K562 (cell line): Measurements from ENCODE around the gene CBLIF. TPM values are rescaled to one million over a fixed set of nuclear protein-coding genes. Genes with fewer than 3 reads are reported as not detected.

Source experiments
- ATAC-seq: fragments of 200-7000 bp; cut with Tn5 transposase; 3 replicates; pipeline ENCODE4 v1.9.1; 2020; ENCODE audit warnings: moderate library complexity
- BruUV-seq: library from RNA; stranded (reverse); fragments of 400-500 nt; replicated peaks from 2 replicates; lab custom pipeline; 2021; lab: Mats Ljungman, UMichigan
- CTCF ChIA-PET: fragments of 300-600 bp; formaldehyde crosslinking; extraction: SDS; loops from one replicate; lab custom pipeline; 2021; ENCODE audit warnings: low intra/inter-chr PET ratio; lab: Yijun Ruan, JAX
- POLR2A ChIA-PET: fragments of 300-600, 350-650 bp; sonication (Branson Sonifier 250); formaldehyde crosslinking; extraction: SDS; loops from one replicate; lab custom pipeline; 2021; ENCODE audit warnings: antibody characterized with exemption, inconsistent platforms; lab: Yijun Ruan, JAX
- DNase-seq, 4 experiments: peaks; one replicate each; pipeline versions ENCODE4 v3.0.0 to v3.0.0-alpha.2; 2011 to 2018; ENCODE audit warnings: low spot score in 3 of 4, mixed read lengths in 3 of 4; ENCODE audit errors: extremely low read depth in 1 of 4
- FAIRE-seq: peaks from 2 replicates; lab custom pipeline; 2011; peaks lifted over from hg19 to GRCh38; lab: Jason Lieb, UNC
- H2AFZ ChIP-seq: 2 replicates; pipeline ENCODE4 v1.6.0; 2011; ENCODE audit warnings: low read depth, low read length, control low read depth, inconsistent platforms
- H3K27ac ChIP-seq: fragments of 200-600 bp; 3 replicates; pipeline ENCODE4 v1.8.0; 2011; ENCODE audit warnings: low read depth, mild to moderate bottlenecking, control low read depth, inconsistent platforms, low read length, moderate library complexity, mixed read lengths; ENCODE audit errors: extremely low read depth
- H3K27me3 ChIP-seq, 2 experiments: fragments of 300-600 bp in 1 of 2; 2 replicates in 1 of 2; 3 replicates in 1 of 2; pipeline versions ENCODE4 v1.6.0 to v1.8.0; 2011; ENCODE audit warnings: inconsistent platforms in 2 of 2, low read length in 2 of 2, mild to moderate bottlenecking in 1 of 2, mixed read lengths in 1 of 2, moderate library complexity in 1 of 2; ENCODE audit not compliant: control insufficient read depth in 2 of 2, insufficient read depth in 2 of 2
- H3K36me3 ChIP-seq: fragments of 300-600 bp; 3 replicates; pipeline ENCODE4 v1.8.0; 2011; ENCODE audit warnings: mild to moderate bottlenecking, low read length, inconsistent platforms; ENCODE audit not compliant: control insufficient read depth, insufficient read depth
- H3K4me1 ChIP-seq, 2 experiments: fragments of 200-600 bp in 1 of 2; replicated peaks in 1 of 2; 2 replicates in 1 of 2; 3 replicates in 1 of 2; pipeline versions ENCODE4 v1.5.1 to v1.8.0; 2011; ENCODE audit warnings: inconsistent platforms in 2 of 2, low read length in 2 of 2, mild to moderate bottlenecking in 1 of 2, mixed read lengths in 1 of 2, moderate library complexity in 1 of 2; ENCODE audit not compliant: control insufficient read depth in 2 of 2, insufficient read depth in 2 of 2
- H3K4me2 ChIP-seq: 2 replicates; pipeline ENCODE4 v1.6.1; 2011; ENCODE audit warnings: low read length, control low read depth, inconsistent platforms, mixed read lengths; ENCODE audit not compliant: insufficient read depth
- H3K4me3 ChIP-seq: fragments of 200-600 bp; sonication (generic), shearing (Covaris generic); 2 replicates; pipeline ENCODE4 v1.5.1; 2016; ENCODE audit warnings: control low read depth, inconsistent platforms
- H3K79me2 ChIP-seq: fragments of 200-600 bp; 3 replicates; pipeline ENCODE4 v1.8.0; 2011; ENCODE audit warnings: low read length, inconsistent platforms; ENCODE audit not compliant: control insufficient read depth, insufficient read depth
- H3K9ac ChIP-seq, 2 experiments: 2 replicates each; pipeline versions ENCODE4 v1.6.0 to v1.6.1; 2011; ENCODE audit warnings: low read depth in 2 of 2, low read length in 2 of 2, control low read depth in 1 of 2, inconsistent platforms in 1 of 2, mild to moderate bottlenecking in 1 of 2, mixed read lengths in 1 of 2; ENCODE audit not compliant: insufficient read depth in 1 of 2
- H3K9me1 ChIP-seq: one replicate; pipeline ENCODE4 v1.6.0; 2011; ENCODE audit warnings: inconsistent platforms, mild to moderate bottlenecking, low read length, moderate library complexity; ENCODE audit not compliant: control insufficient read depth, insufficient read depth
- H3K9me3 ChIP-seq: replicated peaks from 2 replicates; pipeline ENCODE4 v1.5.1; 2011; ENCODE audit warnings: low read depth, low read length, inconsistent platforms; ENCODE audit not compliant: control insufficient read depth, insufficient read depth
- H4K20me1 ChIP-seq: replicated peaks from 2 replicates; pipeline ENCODE4 v1.6.1; 2011; ENCODE audit warnings: low read length, inconsistent platforms, mixed read lengths; ENCODE audit not compliant: control insufficient read depth, insufficient read depth
- ARID3A ChIP-seq: IDR thresholded peaks from 2 replicates; pipeline ENCODE4 v1.6.1; 2012; ENCODE audit warnings: low read depth, low read length, improper control_type of control experiment, borderline replicate concordance
- ASH1L ChIP-seq: fragments of 450-650 bp; IDR thresholded peaks from 2 replicates; pipeline ENCODE4 v1.6.1; 2018; ENCODE audit warnings: borderline replicate concordance, mild to moderate bottlenecking, low read depth; ENCODE audit not compliant: partially characterized antibody
- BCL6 ChIP-seq: fragments of 250-450 bp; sonication (Bioruptor Pico); IDR thresholded peaks from 2 replicates; pipeline ENCODE4 v1.4.0; 2020
- CBX3 ChIP-seq, 2 experiments: IDR thresholded peaks; 1 replicate in 1 of 2; 2 replicates in 1 of 2; pipeline ENCODE4 v1.6.1; 2012; ENCODE audit warnings: inconsistent platforms in 2 of 2, low read length in 2 of 2, borderline replicate concordance in 1 of 2, control low read depth in 1 of 2
- CC2D1A ChIP-seq: fragments of 450-650 bp; IDR thresholded peaks from 2 replicates; pipeline ENCODE4 v1.6.1; 2017; ENCODE audit warnings: mild to moderate bottlenecking
- CEBPB ChIP-seq: fragments of 450-650 bp; IDR thresholded peaks from 2 replicates; pipeline ENCODE4 v1.6.1; 2016; ENCODE audit warnings: missing genetic modification characterization, missing compliant biosample characterization
- L3MBTL2 ChIP-seq: fragments of 450-650 bp; IDR thresholded peaks from 2 replicates; pipeline ENCODE4 v1.6.1; 2016; ENCODE audit warnings: mild to moderate bottlenecking, moderate library complexity
- MNT ChIP-seq, 2 experiments: fragments of 450-650 bp; conservative IDR thresholded peaks; 2 replicates each; pipeline ENCODE4 v1.6.1; 2017; ENCODE audit warnings: mild to moderate bottlenecking in 2 of 2, moderate library complexity in 2 of 2
- POLR2G ChIP-seq: fragments of 200-400 bp; formaldehyde crosslinking; IDR thresholded peaks from 2 replicates; pipeline ENCODE4 v1.6.1; 2017; ENCODE audit warnings: low read depth, mild to moderate bottlenecking, antibody characterized with exemption, low read length, moderate library complexity
- RBBP5 ChIP-seq: fragments of 200-600 bp; sonication (generic); IDR thresholded peaks from 2 replicates; pipeline ENCODE4 v1.6.1; 2012; ENCODE audit warnings: borderline replicate concordance, mild to moderate bottlenecking, low read length, control low read depth, inconsistent platforms; ENCODE audit not compliant: insufficient read depth, poor library complexity, severe bottlenecking
- RNF219 ChIP-seq: fragments of 250-450 bp; sonication (Bioruptor Pico); IDR thresholded peaks from 2 replicates; pipeline ENCODE4 v1.5.0; 2022; ENCODE audit warnings: mild to moderate bottlenecking
- SREBF2 ChIP-seq: sonication (generic); formaldehyde crosslinking; IDR thresholded peaks from 2 replicates; pipeline ENCODE4 v1.4.0; 2020; ENCODE audit warnings: mild to moderate bottlenecking, missing genetic modification reagents
- TEAD4 ChIP-seq, 2 experiments: sonication (generic) in 1 of 2; formaldehyde crosslinking in 1 of 2; IDR thresholded peaks; 2 replicates each; pipeline versions ENCODE4 v1.6.1 to v1.8.0; 2012 to 2022; ENCODE audit warnings: borderline replicate concordance in 1 of 2, inconsistent platforms in 1 of 2, low read length in 1 of 2, mild to moderate bottlenecking in 1 of 2, missing genetic modification reagents in 1 of 2
- THRAP3 ChIP-seq: fragments of 450-650 bp; IDR thresholded peaks from 2 replicates; pipeline ENCODE4 v1.6.1; 2016; ENCODE audit warnings: mild to moderate bottlenecking, inconsistent platforms, borderline replicate concordance
- U2AF1 ChIP-seq: fragments of 200-400 bp; formaldehyde crosslinking; optimal IDR thresholded peaks from 2 replicates; pipeline ENCODE3; 2017; ENCODE audit warnings: mild to moderate bottlenecking, low read depth, low read length, moderate library complexity
- WGBS: fragments of 100-300 bp; shearing (Covaris generic); methylation state at CpG from one replicate; pipeline ENCODE4 v1.1.6; 2016; ENCODE audit warnings: low coverage, mixed read lengths; ENCODE audit not compliant: insufficient coverage; ENCODE audit errors: missing lambda C conversion rate; 5-methylcytosine and 5-hydroxymethylcytosine counted together
- in situ Hi-C: fragments of 300-500 bp; cut with MboI; formaldehyde crosslinking; loops from 4 replicates; pipeline ENCODE4 v1.15.0; 2018; ENCODE audit warnings: inconsistent platforms, mixed read lengths
- intact Hi-C: fragments of 100-400 bp; cut with micrococcal nuclease; formaldehyde crosslinking; loops from 2 replicates; pipeline ENCODE4 v1.14.2; 2022
- polyA plus RNA-seq, 8 experiments: library from polyadenylated mRNA; depleted of rRNA in 4 of 8; stranded (reverse) in 5 of 8; unstranded in 3 of 8; fragments of >200 nt; fragmentation: Nextera tagmentation in 2 of 8; fragmentation: Illumina TruSeq in 1 of 8; extraction: Ambion mirVana in 2 of 8; extraction: Trizol in 1 of 8; gene quantifications; 2 replicates each; pipeline versions ENCODE4 v1.2.1 to v1.2.3, GENCODE V29; 2011 to 2014; ENCODE audit warnings: inconsistent platforms in 1 of 8, missing spikeins in 1 of 8
- total RNA-seq, 7 experiments: library from RNA; depleted of rRNA in 6 of 7; stranded (reverse); fragments of >200 nt in 6 of 7; fragmentation: Illumina TruSeq in 2 of 7; extraction: Trizol in 2 of 7; gene quantifications; 2 replicates each; pipeline versions ENCODE4 v1.2.1 to v1.2.3, GENCODE V29; 2011 to 2021; ENCODE audit warnings: low replicate concordance in 1 of 7

CBLIF gene
- total and polyA plus RNA-seq, 9 of the 15 experiments (the other 6 are each of a cell fraction or from before 2014, with no cell fraction given), result 0.07 to 0.83 (median 0.54) TPM

- no peaks in the 10 kb centered on the region; a peak in 1 of 5 replicates for H3K4me1 ChIP-seq
- H3K27me3 ChIP-seq, result no peaks in the 10 kb centered on the region
- ChIA-PET CTCF (interaction anchor here (0.5 to 3.5 kb wide), 6 partner anchors 43 to 631 kb away, joined by 3 to 28 read pairs (median 6); partner anchors contain the start of genes DTX4 and STX3), POLR2A (interaction anchor here (1.4 kb wide), 1 partner anchor 16 kb away, joined by 3 read pairs; no protein-coding TSS in a partner anchor)
- ATAC-seq, result peak; percentile 61
- H3K9ac ChIP-seq, result no peak overlapping the region
- H3K79me2 ChIP-seq, result 0 out of 3 replicates have a peak, but pooled peaks cover 2% of the 10 kb centered on the region
- H3K4me2 ChIP-seq, result no peak overlapping the region
- peak; percentile 86 for FAIRE-seq
- in situ Hi-C loops (loop anchor here (5.0 kb wide), 1 partner anchor 45 kb away; the partner anchor contains the start of gene STX3), intact Hi-C loops (loop anchor here (1.0 to 5.0 kb wide), 5 partner anchors 48 to 630 kb away; partner anchors contain the start of genes DTX4 and PATL1)
- no TSS peak for BruUV-seq
- DNase-seq, result peak; percentile 39 to 74 (median 54)
- 44% methylated on average over 4 of the region's 4 CpGs for WGBS
- no peak overlapping the region for H3K27ac ChIP-seq
- H2AFZ ChIP-seq, result no peak overlapping the region
- no peaks in the 10 kb centered on the region for H4K20me1 ChIP-seq
- H3K36me3 ChIP-seq, result peaks cover 82% of the 10 kb centered on the region
- H3K4me3 ChIP-seq, result no peak overlapping the region
- no peaks in the 10 kb centered on the region for H3K9me1 ChIP-seq
- no peaks in the 10 kb centered on the region for H3K9me3 ChIP-seq
- peak; percentile 71; the same call in 1 of the 2 replicates for TF ChIP-seq CC2D1A
- TF ChIP-seq THRAP3, result 0 out of 2 replicates have a peak, but pooled peaks have one; percentile 35
- TF ChIP-seq L3MBTL2, result peak; percentile 99
- no peak for TF ChIP-seq POLR2G
- peak; percentile 48 for TF ChIP-seq TEAD4 (IDR thresholded peaks at IDR 0.05; ENCODE audit: low read length)
- TF ChIP-seq TEAD4 (CRISPR knock-in tag; IDR thresholded peaks at IDR 0.05; ENCODE audit: borderline replicate concordance), result no peak
- peak; percentile 92 for TF ChIP-seq CEBPB (tag)
- TF ChIP-seq SREBF2 (CRISPR knock-in tag), result no peak
- peak; percentile 43 for TF ChIP-seq ASH1L
- TF ChIP-seq BCL6 (CRISPR knock-in tag), result no peak
- TF ChIP-seq CBX3 (IDR thresholded peaks at IDR 0.05; ENCODE audit: borderline replicate concordance in 1 of 2, low read length in 2 of 2), result peak in 1 of 2 experiments; percentile 97; a peak in 2 of 3 replicates
- TF ChIP-seq ARID3A, result peak; percentile 72; the same call in 1 of the 2 replicates
- TF ChIP-seq RNF219, result no peak
- TF ChIP-seq U2AF1, result no peak
- no peak for TF ChIP-seq RBBP5
- peak in 1 of 2 experiments; percentile 32; a peak in 1 of 4 replicates for TF ChIP-seq MNT (conservative IDR thresholded peaks at IDR 0.05)
These were observed 42.6 kb downstream of the CBLIF start for GRCh38 chr11:59802639-59803176.
